Limb (tissue), 2 donors: Measurements from ENCODE around the gene GATA5.
"Not testable (repeated sequence)": the region's sequence is repeated elsewhere in the genome, so short reads cannot be mapped to it uniquely, and the experiment has no call there.

Experiments
- DNase-seq, 2 donors: peaks; one replicate each; pipeline ENCODE4 v3.0.0-alpha.2; 2016; ENCODE audit errors: extremely low spot score in 2 of 2

The GATA5 gene

GRCh38 chr20:62430866-62431447 lies 44.8 kb downstream of the GATA5 start:
- no peak for DNase-seq

DNA sequence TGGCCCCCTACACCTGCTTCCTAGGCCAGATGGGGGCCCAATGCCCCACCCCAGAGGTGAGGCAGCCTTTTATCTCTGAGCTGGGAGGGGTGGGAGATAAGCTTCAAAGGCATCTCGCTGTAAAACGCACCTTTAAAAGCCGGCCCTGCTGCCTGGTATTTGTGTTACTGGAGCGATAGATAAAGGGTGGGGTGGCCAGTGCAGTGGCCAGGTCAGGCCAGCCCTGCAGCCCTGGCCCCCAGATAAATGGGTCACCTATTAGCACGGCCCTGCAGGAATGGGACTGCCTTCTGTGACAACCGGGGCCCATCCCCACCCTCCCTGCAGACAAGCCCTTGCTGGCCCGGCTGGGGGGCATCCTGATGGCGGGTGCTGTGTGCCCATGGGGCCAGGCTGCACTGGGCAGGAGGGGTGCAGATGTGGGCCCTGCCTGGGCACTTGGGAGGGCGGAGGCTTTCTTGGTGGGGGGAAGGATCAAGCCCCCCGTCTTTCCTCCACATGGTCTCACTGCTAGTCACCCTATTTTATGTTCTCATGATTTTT lies 45.4 kb downstream of the GATA5 start:
- no peak for DNase-seq

GRCh38 chr20:62429455-62430310 lies 46.1 kb downstream of the GATA5 start:
- no peak for DNase-seq

DNA sequence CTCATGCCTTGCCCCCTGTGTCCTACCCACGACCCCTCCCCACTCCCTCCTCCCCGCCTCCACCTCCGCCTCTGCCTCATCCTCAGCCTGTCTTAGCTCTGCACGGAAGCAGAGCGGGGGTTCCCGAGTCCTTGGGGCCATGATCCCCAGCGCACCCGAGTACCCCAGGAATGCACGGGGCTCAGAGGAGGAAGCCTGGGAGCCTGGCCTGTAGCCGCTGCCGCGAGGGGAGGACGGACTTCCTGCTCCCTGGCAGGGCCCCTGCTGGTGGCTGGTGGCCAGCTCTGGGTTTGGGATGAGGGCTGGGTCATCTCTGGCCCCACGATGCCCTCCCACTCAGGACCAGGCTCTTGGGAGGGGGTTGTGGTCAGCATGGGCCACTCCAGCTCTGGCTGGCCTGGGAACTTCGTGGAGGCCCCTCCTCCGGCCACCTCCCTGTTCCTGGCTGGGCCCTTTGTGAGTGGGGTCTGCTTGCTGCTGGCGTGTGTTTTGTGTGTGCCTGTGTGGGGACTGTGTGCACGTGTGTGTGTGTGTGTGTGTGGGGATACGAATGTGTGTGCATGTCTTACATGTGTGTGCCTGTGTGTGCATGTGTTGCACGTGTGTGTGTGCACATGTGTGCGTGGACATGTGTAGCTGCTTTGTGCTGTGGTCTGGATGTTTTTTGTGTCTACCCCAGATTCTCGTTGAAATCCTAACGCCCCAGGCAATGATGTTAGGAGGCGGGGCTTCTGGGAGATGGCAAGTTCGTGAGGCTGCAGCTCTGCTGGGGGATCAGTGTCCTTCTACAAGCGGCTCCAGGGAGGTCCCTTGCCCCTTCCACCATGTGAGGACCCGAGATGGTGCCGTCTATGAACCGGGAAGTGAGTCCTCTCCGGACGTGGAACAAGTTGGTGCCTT lies 47.1 kb downstream of the GATA5 start:
- DNase-seq: no peak

GRCh38 chr20:62428002-62428372 lies 47.8 kb downstream of the GATA5 start:
- no peak for DNase-seq

DNA sequence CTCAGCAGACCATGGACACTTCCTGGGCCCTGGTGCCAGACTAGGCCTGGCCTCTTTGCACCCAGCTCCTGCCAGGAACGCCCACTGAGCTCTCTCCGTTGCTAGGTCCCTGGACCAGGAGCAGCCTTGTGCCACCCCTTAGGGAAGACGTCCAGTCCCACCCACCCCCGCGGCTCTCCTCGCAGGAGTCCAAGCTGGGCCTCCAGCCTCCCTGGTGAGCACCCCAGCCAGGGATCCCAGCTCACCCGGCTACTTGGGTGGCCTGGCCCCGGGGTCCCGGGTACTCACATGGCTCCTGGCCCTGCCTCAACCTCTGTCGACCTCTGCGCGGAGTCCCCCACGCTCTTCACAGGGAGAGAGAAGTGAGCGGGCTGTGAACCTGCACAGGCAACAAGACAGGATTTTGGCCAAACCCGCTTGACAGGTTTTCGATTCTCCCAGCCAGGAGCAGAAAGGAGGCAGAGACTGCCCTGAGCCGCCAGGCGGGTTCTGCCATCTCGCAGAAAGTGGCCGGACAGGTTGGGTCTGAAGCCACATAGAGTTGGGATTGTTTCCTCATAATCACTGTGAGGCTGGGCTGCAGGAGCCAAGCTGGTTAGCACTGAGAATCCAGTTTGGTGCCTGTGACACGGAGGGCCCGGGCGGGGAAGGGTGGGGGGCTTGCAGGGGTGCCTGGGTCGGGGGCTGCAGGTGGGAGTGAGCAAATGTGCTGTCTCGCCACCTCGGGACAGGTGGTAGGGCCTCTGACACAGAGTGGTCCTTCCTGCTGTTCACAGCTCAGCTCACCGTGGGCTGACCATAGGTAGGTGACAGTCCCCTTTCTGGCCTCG lies 48.4 kb downstream of the GATA5 start, which contains the start of gene RBBP8NL:
RBBP8NL (minus strand) TSS at position 368 of the 830 bp plus-strand sequence. CDS start 7,892 bp downstream, outside the sequence.
- no peak for DNase-seq

GRCh38 chr20:62426699-62427131 lies 49.1 kb downstream of the GATA5 start:
- DNase-seq: no peak

DNA sequence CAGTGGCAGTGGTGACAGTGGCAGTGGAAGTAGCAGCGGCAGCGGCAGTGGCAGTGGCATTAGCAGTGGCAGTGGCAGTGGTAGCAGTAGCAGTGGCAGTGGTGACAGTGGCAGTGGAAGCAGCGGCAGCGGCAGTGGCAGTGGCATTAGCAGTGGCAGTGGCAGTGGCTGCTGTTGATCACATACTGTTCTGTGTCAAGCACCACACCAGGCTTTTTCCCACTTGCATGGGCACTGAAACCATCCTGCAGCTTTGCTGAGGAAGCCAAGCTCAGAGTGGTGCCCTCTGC lies 49.8 kb downstream of the GATA5 start:
- DNase-seq: not testable (repeated sequence)

DNA sequence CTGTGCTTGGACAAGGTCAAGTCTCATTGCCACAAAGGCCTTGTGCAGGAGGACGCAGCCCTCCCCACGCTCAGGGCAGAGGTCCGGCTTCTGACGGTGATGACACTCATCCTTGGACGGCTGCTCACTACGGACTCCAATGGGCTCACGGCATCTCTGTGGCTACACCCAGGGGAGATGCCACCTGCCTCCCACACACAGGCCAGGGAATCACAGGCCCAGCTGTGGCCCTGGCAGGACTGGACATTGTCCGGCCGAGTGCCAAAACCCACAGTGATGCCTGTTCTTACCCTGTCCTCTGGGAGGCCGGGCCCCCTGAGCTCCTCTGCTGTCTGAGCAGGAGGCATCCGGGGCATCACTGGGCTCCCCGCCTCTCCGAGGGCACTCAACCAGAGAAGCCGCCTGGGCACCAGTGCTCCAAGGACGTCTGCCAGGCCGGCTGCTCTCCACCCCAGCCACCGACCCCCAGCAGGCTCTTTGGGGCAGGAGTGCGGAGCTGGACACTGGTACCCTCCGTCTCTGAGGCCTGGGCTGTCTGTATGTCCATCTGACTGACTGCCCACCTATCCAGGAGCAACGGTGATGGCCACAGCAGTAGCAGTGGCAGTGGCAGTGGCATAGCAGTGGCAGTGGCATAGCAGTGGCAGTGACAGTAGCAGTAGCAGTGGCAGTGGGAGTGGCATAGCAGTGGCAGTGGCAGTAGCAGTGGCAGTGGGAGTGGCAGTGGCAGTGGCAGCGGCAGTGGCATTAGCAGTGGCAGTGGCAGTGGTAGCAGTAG lies 50.3 kb downstream of the GATA5 start:
- no peak for DNase-seq

GRCh38 chr20:62424249-62425107 lies 51.3 kb downstream of the GATA5 start:
- no peak for DNase-seq

- no peak for DNase-seq
Measured at GRCh38 chr20:62423326-62423706, 52.5 kb downstream of the GATA5 start.

DNA sequence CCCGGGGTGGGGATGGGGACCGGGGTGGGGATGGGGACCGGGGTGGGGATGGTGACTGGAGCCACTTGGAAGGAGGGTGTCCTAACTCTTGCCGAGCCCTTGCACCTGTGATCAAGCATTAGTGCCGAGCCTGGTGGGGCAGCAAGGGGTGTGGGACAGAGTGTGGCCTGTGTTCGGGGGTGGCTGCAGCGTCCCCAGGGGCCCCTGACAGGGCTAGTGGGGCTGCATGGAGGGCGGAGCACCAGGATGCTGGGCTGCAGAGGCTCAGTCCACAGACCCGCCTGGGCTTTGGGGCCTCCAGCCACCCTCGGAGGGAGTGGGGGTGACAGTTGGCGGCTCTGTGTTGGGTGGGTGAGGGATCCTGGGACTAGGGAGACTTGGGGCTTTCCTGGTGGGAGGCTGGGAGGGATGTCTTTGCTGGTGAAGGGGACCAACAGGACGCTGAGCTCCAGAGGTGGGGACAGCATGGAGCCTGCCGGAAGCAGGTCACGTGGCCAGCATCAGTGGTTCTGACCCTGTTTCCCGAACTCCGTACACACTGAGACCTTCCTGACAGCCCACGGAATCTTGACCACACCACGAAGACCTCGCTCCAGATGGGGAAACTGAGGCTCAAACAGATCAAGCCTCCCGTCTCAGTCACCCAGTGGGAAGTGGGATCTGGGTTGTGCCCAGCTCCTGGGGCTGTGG lies 53.0 kb downstream of the GATA5 start:
- no peak for DNase-seq

DNA sequence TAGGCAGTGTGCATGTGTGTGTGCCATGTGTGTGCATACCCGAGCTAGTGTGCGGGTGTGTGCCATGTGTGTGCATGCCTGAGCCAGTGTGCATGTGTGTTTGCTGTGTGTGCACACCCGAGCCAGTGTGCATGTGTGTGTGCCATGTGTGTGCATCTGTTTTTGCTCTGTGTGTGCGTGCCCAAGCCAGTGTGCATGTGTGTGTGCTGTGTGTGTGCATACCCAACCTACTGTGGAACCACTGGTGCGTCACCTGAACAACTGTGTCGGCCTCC lies 54.1 kb downstream of the GATA5 start:
- DNase-seq: no peak

GRCh38 chr20:62420846-62421715 lies 54.7 kb downstream of the GATA5 start:
- no peak for DNase-seq

GRCh38 chr20:62419759-62420158 lies 56.0 kb downstream of the GATA5 start:
- no peak for DNase-seq

- no peak for DNase-seq
Measured at GRCh38 chr20:62418709-62419487, 56.9 kb downstream of the GATA5 start.
